GM13976 (cell line): ENCODE results near the gene COG3.

Experiments
- DNase-seq: peaks from one replicate; pipeline ENCODE4 v3.0.0; 2012; ENCODE audit warnings: low spot score
- in situ Hi-C: fragments of 300-500 bp; cut with MboI; formaldehyde crosslinking; loops from one replicate; pipeline ENCODE4 v1.12.0; 2022; ENCODE audit warnings: low sequenced_read_pairs, mixed read lengths, inconsistent platforms; ENCODE audit not compliant: unreplicated experiment
- TF ChIP-seq, protein P1 (sequence below): IDR thresholded peaks from 2 replicates; pipeline ENCODE4 v1.5.1; 2012; ENCODE audit warnings: borderline replicate concordance, mild to moderate bottlenecking; ENCODE audit not compliant: insufficient read depth; ENCODE audit errors: extremely low read depth, missing control alignments, control extremely low read depth

Gene COG3

DNA sequence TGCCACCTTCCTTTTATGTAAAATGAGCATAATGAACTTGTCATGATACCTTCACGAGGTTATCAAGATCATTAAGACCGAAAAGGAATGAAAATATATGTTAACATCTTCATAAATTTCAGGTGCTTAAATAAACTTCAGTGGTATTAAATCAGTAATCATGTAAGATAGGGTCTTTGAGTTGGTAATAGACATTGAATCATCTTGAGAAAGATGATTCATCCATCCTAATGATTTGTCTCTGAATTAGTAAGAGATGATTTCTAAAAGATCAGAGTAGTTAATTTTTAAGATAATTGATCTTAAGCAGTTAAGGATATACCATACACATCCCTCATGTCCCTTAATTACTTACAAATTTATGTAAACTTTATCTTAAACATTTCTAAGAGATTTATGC lies 52.0 kb downstream of the COG3 start:
- TF ChIP-seq, protein P1, sequence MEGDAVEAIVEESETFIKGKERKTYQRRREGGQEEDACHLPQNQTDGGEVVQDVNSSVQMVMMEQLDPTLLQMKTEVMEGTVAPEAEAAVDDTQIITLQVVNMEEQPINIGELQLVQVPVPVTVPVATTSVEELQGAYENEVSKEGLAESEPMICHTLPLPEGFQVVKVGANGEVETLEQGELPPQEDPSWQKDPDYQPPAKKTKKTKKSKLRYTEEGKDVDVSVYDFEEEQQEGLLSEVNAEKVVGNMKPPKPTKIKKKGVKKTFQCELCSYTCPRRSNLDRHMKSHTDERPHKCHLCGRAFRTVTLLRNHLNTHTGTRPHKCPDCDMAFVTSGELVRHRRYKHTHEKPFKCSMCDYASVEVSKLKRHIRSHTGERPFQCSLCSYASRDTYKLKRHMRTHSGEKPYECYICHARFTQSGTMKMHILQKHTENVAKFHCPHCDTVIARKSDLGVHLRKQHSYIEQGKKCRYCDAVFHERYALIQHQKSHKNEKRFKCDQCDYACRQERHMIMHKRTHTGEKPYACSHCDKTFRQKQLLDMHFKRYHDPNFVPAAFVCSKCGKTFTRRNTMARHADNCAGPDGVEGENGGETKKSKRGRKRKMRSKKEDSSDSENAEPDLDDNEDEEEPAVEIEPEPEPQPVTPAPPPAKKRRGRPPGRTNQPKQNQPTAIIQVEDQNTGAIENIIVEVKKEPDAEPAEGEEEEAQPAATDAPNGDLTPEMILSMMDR = no peak
- no peak for DNase-seq
- in situ Hi-C loops = no loop called here

DNA sequence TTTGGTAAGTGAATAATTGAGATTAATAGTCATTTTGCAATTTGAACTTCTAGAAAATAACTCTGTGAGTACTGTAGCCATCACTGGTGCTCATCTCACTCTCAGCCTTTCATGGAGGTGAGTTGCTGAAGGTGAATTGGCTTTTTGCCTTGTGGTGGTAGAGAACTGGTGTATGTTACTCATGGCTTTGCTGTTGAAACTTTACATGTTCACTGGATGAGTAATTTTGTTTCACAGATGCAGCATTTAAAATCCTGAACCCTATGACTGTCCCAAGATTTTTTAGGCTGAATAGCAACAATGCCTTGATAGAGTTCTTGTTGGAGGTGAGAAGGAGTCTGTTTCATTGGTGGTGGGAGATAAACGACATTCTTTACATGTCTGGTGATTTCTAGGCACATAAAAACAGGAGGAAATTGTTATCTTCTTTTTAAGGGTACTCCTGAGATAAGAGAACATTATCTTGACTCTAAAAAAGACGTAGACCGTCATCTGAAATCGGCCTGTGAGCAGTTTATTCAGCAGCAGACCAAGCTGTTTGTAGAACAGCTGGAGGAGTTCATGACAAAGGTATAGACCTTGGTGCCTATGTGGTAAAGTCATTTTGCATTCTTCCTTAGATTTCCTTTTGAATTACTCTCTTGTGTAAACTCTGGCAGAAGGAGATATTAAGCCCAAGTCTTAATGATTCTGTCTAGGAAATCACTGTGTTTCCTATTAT lies 53.9 kb downstream of the COG3 start:
- in situ Hi-C loops = no loop called here
- DNase-seq = no peak
- TF ChIP-seq, protein P1 = no peak

DNA sequence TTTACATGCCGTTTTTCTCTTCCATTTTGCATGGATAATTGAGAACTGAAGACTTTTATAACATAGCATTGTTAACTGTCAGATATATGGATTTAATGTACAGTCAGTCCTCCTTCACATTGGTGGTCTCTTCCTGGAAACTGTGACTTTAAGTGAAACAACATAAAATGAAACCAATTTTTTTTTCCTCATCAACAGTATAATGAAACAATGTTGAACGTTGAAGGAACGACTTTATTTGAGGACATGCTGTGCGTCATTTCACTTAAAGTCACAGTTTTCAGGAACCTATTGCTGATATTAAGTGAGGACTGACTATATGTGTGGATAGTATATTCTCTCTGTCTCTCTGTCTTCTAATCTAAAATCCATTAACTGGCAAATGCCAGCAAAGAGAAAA lies 54.8 kb downstream of the COG3 start:
- no peak for DNase-seq
- TF ChIP-seq, protein P1 = no peak
- in situ Hi-C loops = no loop called here

DNA sequence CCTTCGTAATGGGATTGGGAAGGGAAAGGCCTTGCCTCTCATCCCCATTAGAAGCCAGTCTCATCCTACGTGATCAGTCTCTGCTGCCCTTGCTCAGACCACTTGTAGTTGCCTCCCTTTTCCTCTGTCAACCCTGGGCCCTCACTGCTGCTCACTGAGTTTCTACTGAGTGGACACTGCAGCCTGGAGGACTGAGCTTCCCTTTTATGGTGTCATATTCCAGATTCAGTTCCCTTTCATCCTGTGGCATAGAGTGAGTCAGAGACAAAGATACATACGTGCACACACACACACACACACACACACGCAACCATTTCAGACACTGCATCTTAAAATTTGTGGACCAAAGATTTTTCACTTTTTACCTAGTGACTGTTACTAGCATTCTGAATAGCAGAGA lies 56.6 kb downstream of the COG3 start:
- TF ChIP-seq, protein P1 = no peak
- DNase-seq = no peak
- in situ Hi-C loops = no loop called here

DNA sequence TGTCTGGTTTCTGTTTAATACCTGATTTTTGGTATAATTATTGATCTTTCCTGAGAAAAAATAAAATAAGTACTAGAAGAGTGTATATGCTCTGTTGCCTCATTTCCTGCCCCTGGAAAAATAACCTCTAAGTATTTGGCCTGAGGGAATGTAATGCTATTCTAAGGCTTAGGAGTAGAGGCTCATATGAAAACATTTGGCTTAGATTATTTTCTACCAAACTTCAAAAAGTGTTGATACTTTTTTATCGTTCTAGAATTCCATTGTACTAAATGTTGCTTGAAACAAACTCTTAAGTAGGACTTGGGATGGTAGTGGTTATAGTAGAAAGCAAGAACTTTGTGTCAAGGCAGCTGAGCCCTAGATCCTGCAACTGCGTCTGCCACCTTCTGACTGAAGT lies 57.8 kb downstream of the COG3 start:
- in situ Hi-C loops = no loop called here
- no peak for DNase-seq
- TF ChIP-seq, protein P1 = no peak

DNA sequence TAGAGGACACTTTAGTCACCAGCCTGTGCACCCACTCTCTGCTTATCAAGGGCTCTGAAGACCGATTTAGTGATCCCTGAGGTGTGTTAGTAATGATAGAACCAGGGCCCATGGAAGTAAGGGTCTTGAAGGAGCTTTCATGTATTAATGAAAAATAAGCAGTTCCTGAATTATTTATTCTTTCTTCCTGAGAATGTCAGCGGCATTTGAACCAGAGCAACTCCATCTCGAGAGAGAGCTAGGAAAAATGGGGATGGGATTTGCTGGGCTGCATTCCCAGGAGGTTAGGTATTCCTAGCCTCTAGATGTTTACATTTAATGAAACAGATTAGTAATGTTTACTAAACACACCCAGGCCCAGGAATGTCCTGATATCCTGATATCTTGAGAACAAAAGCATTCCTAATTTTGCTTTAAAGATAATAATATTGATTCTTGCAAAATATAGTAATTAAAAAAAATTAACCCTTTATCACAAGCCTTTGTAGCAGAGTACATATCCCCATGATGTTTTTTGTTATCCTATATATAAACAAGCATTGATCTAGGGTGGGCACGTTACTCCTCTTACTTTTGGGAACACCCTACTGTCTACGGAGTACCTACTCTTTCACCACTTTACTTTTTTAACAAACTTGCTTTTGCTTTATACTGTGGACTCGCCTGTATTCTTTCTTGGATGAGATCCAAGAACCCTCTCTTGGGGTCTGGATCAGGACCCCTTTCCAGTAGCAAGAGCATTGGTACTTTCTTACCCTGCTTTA lies 63.1 kb downstream of the COG3 start:
- in situ Hi-C loops = no loop called here
- no peak for DNase-seq
- TF ChIP-seq, protein P1 = no peak
